ENCODE data around the gene TSPAN32. TPM values are rescaled to one million over a fixed set of nuclear protein-coding genes. Genes with fewer than 3 reads are reported as not detected.

The TSPAN32 gene
- total RNA-seq, 1 donor from 2014 or later, result 4.5 TPM

DNA sequence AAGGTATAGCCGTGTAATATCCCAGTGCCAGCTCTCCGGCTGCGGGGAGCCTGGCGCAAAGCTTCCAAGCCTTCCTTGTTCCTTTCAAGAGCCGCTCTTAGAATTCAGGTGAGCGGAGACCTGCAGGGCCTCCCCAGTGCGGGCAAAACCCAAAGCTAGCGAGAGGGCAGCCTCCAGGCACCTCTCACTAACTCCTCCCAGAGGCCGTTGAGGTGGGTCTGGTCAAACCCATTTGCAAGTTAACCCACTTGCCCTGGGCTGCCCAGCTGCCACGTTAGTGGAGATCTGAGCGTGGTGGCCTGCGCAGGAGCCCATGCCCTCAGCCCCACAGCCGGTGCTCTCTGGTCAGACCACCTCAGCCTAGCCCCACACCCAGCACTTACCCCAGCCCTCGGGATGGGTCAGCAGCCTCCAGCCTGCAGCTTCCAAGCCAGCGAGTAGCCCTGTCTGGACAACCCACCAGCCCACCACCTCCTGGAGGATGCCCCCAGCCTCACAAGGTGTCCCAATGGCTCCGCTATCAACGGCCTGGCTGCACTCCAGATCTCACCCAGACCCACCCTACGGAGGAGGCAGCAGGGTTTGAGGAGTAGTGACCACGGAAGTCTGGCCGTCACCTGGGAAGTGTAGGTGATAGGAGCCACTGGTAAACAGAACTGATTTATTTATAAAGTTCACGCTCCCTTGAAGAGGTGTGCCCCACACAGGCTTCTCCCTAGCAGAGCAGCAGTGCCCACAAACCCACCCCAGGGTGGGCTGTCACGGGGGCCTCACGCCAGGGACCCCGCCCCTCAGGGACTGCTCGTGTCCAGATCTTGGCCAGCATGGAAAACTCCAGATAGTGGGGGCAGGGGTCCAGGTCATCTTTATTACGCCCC is 33.7 kb upstream of the TSPAN32 start:
- no peak overlapping the region for H3K27ac Mint-ChIP-seq
- TF ChIP-seq, protein P1, sequence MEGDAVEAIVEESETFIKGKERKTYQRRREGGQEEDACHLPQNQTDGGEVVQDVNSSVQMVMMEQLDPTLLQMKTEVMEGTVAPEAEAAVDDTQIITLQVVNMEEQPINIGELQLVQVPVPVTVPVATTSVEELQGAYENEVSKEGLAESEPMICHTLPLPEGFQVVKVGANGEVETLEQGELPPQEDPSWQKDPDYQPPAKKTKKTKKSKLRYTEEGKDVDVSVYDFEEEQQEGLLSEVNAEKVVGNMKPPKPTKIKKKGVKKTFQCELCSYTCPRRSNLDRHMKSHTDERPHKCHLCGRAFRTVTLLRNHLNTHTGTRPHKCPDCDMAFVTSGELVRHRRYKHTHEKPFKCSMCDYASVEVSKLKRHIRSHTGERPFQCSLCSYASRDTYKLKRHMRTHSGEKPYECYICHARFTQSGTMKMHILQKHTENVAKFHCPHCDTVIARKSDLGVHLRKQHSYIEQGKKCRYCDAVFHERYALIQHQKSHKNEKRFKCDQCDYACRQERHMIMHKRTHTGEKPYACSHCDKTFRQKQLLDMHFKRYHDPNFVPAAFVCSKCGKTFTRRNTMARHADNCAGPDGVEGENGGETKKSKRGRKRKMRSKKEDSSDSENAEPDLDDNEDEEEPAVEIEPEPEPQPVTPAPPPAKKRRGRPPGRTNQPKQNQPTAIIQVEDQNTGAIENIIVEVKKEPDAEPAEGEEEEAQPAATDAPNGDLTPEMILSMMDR (IDR thresholded peaks at IDR 0.05; ENCODE audit: unreplicated experiment), result no peak
- peaks cover 56% of the 10 kb centered on the region for H3K27me3 Mint-ChIP-seq
- H3K4me1 Mint-ChIP-seq (ENCODE audit: low read depth), result peaks cover 5% of the 10 kb centered on the region
- H3K4me3 Mint-ChIP-seq (ENCODE audit: low read depth), result peak overlapping the region; percentile 60
- DNase-seq (ENCODE audit: low spot score, unreplicated experiment), result no peak
- H3K9me3 Mint-ChIP-seq (ENCODE audit: low read depth), result no peaks in the 10 kb centered on the region
- no peaks in the 10 kb centered on the region for H3K36me3 Mint-ChIP-seq (ENCODE audit: insufficient read depth)

DNA sequence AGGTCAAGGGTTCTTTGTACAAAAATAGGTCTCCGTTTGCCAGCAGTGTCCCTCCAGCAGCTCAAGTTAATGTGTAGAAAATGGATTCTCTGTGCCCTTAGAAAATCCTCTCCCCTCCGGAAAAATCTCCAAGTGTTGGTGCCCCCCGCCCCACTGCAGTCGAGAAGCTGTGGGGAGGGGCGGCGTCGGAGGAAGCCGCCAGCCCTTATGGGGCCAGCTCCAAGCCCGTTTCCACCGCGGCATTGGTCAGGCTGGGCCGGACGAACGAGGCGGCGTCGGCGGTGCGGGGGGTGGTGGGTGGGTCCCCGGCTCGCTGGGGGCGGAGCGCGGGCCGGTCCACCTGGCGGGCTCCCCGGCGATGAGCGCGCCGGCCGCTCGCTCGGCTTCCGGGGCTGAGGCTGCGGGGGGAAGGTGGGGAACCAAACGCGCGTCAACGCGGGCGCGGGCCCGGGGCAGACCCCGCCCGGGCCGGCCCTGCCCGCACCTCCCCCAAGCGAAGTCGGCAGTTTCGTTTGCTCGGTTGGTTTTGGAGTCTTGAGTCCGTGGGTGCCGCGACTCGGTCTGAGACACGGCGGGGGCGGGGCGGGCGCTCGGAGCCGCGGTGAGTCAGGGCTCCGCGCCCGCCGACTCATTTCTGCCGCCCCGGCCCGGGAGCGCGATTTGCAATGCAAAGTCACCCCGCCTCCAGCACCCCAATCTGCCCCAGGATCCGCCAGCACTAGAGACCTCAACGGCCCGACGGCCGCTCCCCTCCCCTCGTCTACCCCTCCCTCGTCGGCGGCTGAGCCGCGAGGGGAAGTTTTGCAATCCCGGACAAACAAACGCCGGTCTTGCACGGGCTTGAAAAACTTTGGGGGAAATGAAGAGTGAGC is 32.8 kb upstream of the TSPAN32 start:
- no peak for DNase-seq (ENCODE audit: low spot score, unreplicated experiment)
- Mint-ChIP-seq H3K4me3 (ENCODE audit: low read depth) (peak overlapping the region; percentile 60), H3K27ac (no peak overlapping the region), H3K27me3 (peaks cover 64% of the 10 kb centered on the region), H3K4me1 (ENCODE audit: low read depth) (peaks cover 5% of the 10 kb centered on the region), H3K36me3 (ENCODE audit: insufficient read depth) (no peaks in the 10 kb centered on the region), H3K9me3 (ENCODE audit: low read depth) (no peaks in the 10 kb centered on the region)
- TF ChIP-seq, protein P1 (IDR thresholded peaks at IDR 0.05; ENCODE audit: unreplicated experiment), result no peak

DNA sequence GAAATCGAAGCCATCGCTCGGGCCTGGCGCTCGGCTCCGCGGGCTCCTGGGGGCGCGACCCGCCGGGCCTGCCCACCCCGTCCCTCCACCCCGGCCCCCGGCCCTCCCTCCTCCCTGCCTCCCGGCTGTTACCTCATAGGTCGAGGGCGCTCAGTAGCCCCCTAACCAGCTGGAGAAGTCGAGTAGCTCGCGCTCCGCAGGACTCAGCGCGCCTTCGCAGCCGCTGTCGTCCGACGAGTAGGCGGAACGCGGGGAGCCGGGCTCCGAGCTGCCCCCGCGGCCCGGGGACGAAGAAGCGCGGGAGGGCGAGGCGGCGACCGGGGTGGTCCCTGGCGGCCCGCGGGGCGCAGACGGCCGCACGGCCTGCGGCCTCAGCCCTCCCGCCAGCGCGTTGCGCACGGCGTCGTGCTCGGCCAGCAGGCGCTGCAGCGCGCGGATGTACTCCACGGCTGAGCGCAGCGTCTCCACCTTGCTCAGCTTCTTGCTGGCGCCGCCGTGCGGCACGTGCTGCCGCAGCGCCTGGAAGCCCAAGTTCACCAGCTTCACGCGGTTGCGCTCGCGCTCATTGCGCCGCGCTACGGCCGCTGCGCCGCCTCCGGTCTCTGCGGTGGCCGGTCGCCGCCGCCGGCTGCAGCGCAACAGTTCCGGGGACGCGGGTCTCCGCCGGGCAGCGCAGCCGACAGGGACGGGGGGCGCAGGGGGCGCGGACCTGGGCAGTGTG is 32.1 kb upstream of the TSPAN32 start:
- DNase-seq (ENCODE audit: low spot score, unreplicated experiment), result peak; percentile 44
- TF ChIP-seq, protein P1 (IDR thresholded peaks at IDR 0.05; ENCODE audit: unreplicated experiment), result peak; percentile 53
- H3K36me3 Mint-ChIP-seq (ENCODE audit: insufficient read depth), result no peaks in the 10 kb centered on the region
- no peak overlapping the region for H3K4me3 Mint-ChIP-seq (ENCODE audit: low read depth)
- H3K9me3 Mint-ChIP-seq (ENCODE audit: low read depth), result no peaks in the 10 kb centered on the region
- peaks cover 5% of the 10 kb centered on the region for H3K4me1 Mint-ChIP-seq (ENCODE audit: low read depth)
- no peak overlapping the region for H3K27ac Mint-ChIP-seq
- H3K27me3 Mint-ChIP-seq, result peaks cover 67% of the 10 kb centered on the region

DNA sequence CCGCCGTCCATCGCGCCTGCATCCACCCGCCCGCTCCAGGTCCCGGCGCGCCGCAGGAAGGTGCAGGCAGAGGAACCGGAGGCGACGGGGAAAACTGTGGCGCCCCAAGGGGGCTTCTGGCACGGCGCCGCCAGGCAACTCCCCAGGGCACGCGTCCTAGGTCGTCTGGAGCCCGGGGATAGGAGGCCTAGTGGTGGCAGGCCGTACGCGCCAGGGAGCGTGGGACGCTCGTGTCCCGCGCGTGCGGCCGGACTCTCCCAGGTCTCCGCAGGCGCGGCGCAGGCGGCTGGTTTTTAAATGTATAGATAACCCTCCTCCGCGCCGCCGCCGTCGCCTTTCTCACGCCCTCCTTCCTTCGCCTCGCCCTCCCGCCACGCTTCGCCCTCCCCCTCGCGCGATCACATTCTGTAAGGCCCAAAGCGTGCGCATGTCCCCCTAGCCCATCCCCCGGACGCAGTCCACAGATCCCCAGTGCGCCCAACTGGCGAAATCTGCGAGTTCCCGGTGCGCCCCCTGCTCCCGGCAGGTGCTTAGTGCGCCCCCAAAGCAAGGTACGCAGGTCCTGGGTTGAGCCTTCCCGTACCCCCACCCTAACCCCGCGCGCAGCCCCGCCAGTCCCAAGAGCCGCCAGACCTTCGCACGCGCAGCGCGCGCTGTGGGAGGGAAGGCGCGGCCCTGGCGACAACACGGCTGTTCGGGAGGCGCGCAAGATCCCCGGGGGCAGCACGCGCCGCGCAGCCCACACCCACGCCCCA is 31.3 kb upstream of the TSPAN32 start, which contains the start of gene ASCL2:
ASCL2 (minus strand) TSS at position 267 of the 755 bp plus-strand sequence; CDS start at position 11, 256 bp downstream.
- peaks cover 5% of the 10 kb centered on the region for H3K4me1 Mint-ChIP-seq (ENCODE audit: low read depth)
- no peak within 1 kb of the TSS for H3K4me3 Mint-ChIP-seq (ENCODE audit: low read depth)
- peaks cover 67% of the 10 kb centered on the region for H3K27me3 Mint-ChIP-seq
- DNase-seq (ENCODE audit: low spot score, unreplicated experiment), result no peak
- TF ChIP-seq, protein P1 (IDR thresholded peaks at IDR 0.05; ENCODE audit: unreplicated experiment), result no peak
- H3K9me3 Mint-ChIP-seq (ENCODE audit: low read depth), result no peaks in the 10 kb centered on the region
- H3K27ac Mint-ChIP-seq, result no peak within 1 kb of the TSS
- no peaks in the 10 kb centered on the region for H3K36me3 Mint-ChIP-seq (ENCODE audit: insufficient read depth)

Measured in progenitor cell of endocrine pancreas (in vitro differentiated cells).